Measurements from ENCODE around the gene TEX2.

GRCh38 chr17:64163468-64163867, 99.6 kb downstream of the TEX2 start:
- TF ChIP-seq CTCF (IDR thresholded peaks at IDR 0.05), result no peak
- TF ChIP-seq SIN3A (IDR thresholded peaks at IDR 0.05; ENCODE audit: borderline replicate concordance, insufficient read depth, low read depth, low read length), result no peak
- TF ChIP-seq REST (IDR thresholded peaks at IDR 0.05; ENCODE audit: insufficient read depth in 1 of 2, low read depth in 2 of 2, low read length in 1 of 2), result no peak
- no peak for TF ChIP-seq TCF7L2 (IDR thresholded peaks at IDR 0.05; ENCODE audit: low read depth, low read length)

Data from Panc1 (cell line).